ENCODE measurements around the gene LSAMP. TPM values are rescaled to one million over a fixed set of nuclear protein-coding genes. Genes with fewer than 3 reads are reported as not detected.

Gene LSAMP
- total RNA-seq, 1 donor from 2014 or later = 1.1 TPM

GRCh38 chr3:116241677-116242076, 203.6 kb downstream of the LSAMP start:
- no peak overlapping the region for H3K27ac Mint-ChIP-seq (ENCODE audit: unreplicated experiment)
- DNase-seq (ENCODE audit: low spot score) = no peak
- H3K27me3 Mint-ChIP-seq (ENCODE audit: low read depth) = no peaks in the 10 kb centered on the region
- no peaks in the 10 kb centered on the region for H3K4me1 Mint-ChIP-seq (ENCODE audit: low read depth)
- no peaks in the 10 kb centered on the region for H3K36me3 Mint-ChIP-seq (ENCODE audit: low read depth)
- H3K4me3 Mint-ChIP-seq (ENCODE audit: unreplicated experiment) = no peak overlapping the region
- no peaks in the 10 kb centered on the region for H3K9me3 Mint-ChIP-seq (ENCODE audit: low read depth)
- TF ChIP-seq, protein P1, sequence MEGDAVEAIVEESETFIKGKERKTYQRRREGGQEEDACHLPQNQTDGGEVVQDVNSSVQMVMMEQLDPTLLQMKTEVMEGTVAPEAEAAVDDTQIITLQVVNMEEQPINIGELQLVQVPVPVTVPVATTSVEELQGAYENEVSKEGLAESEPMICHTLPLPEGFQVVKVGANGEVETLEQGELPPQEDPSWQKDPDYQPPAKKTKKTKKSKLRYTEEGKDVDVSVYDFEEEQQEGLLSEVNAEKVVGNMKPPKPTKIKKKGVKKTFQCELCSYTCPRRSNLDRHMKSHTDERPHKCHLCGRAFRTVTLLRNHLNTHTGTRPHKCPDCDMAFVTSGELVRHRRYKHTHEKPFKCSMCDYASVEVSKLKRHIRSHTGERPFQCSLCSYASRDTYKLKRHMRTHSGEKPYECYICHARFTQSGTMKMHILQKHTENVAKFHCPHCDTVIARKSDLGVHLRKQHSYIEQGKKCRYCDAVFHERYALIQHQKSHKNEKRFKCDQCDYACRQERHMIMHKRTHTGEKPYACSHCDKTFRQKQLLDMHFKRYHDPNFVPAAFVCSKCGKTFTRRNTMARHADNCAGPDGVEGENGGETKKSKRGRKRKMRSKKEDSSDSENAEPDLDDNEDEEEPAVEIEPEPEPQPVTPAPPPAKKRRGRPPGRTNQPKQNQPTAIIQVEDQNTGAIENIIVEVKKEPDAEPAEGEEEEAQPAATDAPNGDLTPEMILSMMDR (IDR thresholded peaks at IDR 0.05) = no peak

DNA sequence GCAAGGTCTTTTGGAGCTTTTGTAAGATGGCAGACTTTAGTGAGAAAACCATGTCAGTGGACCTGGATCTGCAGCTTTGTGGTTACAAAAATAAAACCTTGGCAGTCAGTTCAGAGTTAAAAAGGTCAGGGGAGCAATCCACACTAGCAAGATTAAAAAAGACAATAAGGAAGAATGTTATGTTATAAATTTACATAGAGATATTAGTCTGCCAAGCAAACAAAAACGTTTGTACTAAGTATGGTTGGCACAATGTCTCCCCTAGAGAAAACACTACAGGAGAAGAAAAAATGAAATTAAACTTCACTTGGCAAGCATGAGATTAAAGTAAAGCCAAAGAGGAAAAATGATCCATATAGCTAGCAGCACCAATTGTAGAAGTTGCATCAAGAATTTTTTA, 205.0 kb downstream of the LSAMP start:
- Mint-ChIP-seq H3K27ac (ENCODE audit: unreplicated experiment) (no peak overlapping the region), H3K9me3 (ENCODE audit: low read depth) (no peaks in the 10 kb centered on the region), H3K4me1 (ENCODE audit: low read depth) (no peaks in the 10 kb centered on the region), H3K27me3 (ENCODE audit: low read depth) (no peaks in the 10 kb centered on the region), H3K36me3 (ENCODE audit: low read depth) (no peaks in the 10 kb centered on the region), H3K4me3 (ENCODE audit: unreplicated experiment) (no peak overlapping the region)
- TF ChIP-seq, protein P1 (IDR thresholded peaks at IDR 0.05) = no peak
- DNase-seq (ENCODE audit: low spot score) = no peak

- Mint-ChIP-seq H3K4me3 (ENCODE audit: unreplicated experiment) (no peak overlapping the region), H3K36me3 (ENCODE audit: low read depth) (no peaks in the 10 kb centered on the region), H3K27ac (ENCODE audit: unreplicated experiment) (no peak overlapping the region), H3K27me3 (ENCODE audit: low read depth) (no peaks in the 10 kb centered on the region), H3K4me1 (ENCODE audit: low read depth) (no peaks in the 10 kb centered on the region), H3K9me3 (ENCODE audit: low read depth) (no peaks in the 10 kb centered on the region)
- TF ChIP-seq, protein P1 (IDR thresholded peaks at IDR 0.05) = no peak
- no peak for DNase-seq (ENCODE audit: low spot score)
These were observed 206.3 kb downstream of the LSAMP start for GRCh38 chr3:116238846-116239565.

GRCh38 chr3:116233711-116234357, 211.5 kb downstream of the LSAMP start:
- TF ChIP-seq, protein P1 (IDR thresholded peaks at IDR 0.05) = no peak
- H3K36me3 Mint-ChIP-seq (ENCODE audit: low read depth) = no peaks in the 10 kb centered on the region
- no peak for DNase-seq (ENCODE audit: low spot score)
- no peak overlapping the region for H3K4me3 Mint-ChIP-seq (ENCODE audit: unreplicated experiment)
- H3K27me3 Mint-ChIP-seq (ENCODE audit: low read depth) = no peaks in the 10 kb centered on the region
- peaks cover 4% of the 10 kb centered on the region for H3K4me1 Mint-ChIP-seq (ENCODE audit: low read depth)
- no peaks in the 10 kb centered on the region for H3K9me3 Mint-ChIP-seq (ENCODE audit: low read depth)
- H3K27ac Mint-ChIP-seq (ENCODE audit: unreplicated experiment) = no peak overlapping the region

DNA sequence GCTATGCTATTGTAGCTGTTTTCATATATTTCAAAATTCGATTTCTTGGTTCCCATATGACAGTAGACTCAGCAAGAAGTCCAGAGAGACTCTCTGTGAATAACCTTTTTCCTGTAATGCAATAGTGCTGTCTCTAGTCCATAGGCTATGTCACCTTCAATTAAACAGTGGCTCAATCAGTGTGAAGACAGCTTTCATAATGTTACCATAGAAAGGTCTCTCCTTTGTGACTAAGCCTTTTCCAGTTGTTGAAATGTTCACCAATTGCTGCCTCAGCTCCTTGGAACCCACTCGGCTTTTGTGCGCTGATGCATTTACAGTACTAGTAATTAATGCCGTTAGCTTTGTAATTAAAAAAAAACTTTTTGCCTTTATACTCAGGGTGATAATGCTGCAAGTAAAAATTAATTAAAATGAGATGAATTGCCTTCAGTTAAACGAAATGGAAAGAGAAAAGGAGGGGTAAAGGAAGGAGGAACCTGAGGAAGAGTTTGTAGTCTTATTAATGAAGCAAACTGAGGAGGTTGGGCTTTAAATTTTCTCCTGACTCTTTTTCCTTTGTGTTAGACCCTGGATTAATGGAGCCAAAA, 214.8 kb downstream of the LSAMP start:
- TF ChIP-seq, protein P1 (IDR thresholded peaks at IDR 0.05) = no peak
- H3K9me3 Mint-ChIP-seq (ENCODE audit: low read depth) = no peaks in the 10 kb centered on the region
- H3K36me3 Mint-ChIP-seq (ENCODE audit: low read depth) = no peaks in the 10 kb centered on the region
- no peak overlapping the region for H3K27ac Mint-ChIP-seq (ENCODE audit: unreplicated experiment)
- H3K4me1 Mint-ChIP-seq (ENCODE audit: low read depth) = peaks cover 10% of the 10 kb centered on the region
- DNase-seq (ENCODE audit: low spot score) = no peak
- H3K27me3 Mint-ChIP-seq (ENCODE audit: low read depth) = no peaks in the 10 kb centered on the region
- no peak overlapping the region for H3K4me3 Mint-ChIP-seq (ENCODE audit: unreplicated experiment)
